ENCODE data around the gene NRXN3.

DNA sequence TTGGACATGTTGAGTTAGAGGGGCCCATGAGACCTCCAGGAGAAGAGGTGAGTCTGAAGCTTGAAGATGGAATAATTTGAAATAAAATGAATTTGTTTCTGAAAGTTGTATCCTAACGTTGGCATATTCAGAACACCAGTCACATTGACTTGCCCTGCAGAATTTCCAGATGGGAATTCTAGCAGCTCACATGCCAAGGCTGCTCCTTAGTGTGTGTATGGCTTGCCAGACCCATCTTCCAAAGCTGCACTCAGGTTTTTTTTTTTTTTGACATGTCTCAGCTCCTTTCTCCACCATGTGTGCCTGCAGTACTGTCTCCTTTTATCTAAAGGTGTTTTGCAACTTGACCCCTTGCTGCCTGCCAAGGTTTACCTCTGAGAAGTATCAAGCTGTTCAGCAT is 261.9 kb downstream of the NRXN3 start:
- TF ChIP-seq POLR2A (IDR thresholded peaks at IDR 0.05; ENCODE audit: low read depth, low read length): no peak
- TF ChIP-seq, protein P1, sequence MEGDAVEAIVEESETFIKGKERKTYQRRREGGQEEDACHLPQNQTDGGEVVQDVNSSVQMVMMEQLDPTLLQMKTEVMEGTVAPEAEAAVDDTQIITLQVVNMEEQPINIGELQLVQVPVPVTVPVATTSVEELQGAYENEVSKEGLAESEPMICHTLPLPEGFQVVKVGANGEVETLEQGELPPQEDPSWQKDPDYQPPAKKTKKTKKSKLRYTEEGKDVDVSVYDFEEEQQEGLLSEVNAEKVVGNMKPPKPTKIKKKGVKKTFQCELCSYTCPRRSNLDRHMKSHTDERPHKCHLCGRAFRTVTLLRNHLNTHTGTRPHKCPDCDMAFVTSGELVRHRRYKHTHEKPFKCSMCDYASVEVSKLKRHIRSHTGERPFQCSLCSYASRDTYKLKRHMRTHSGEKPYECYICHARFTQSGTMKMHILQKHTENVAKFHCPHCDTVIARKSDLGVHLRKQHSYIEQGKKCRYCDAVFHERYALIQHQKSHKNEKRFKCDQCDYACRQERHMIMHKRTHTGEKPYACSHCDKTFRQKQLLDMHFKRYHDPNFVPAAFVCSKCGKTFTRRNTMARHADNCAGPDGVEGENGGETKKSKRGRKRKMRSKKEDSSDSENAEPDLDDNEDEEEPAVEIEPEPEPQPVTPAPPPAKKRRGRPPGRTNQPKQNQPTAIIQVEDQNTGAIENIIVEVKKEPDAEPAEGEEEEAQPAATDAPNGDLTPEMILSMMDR (conservative IDR thresholded peaks at IDR 0.05; ENCODE audit: low read depth, low read length): no peak
- TF ChIP-seq RAD21 (IDR thresholded peaks at IDR 0.05; ENCODE audit: low read length): no peak
- TF ChIP-seq CEBPB (IDR thresholded peaks at IDR 0.05; ENCODE audit: low read depth, low read length): no peak
- no peak for TF ChIP-seq RCOR1 (IDR thresholded peaks at IDR 0.05; ENCODE audit: insufficient replicate concordance, low read length)
- TF ChIP-seq FOS (IDR thresholded peaks at IDR 0.05; ENCODE audit: low read depth, low read length): no peak
- TF ChIP-seq NFE2L2 (IDR thresholded peaks at IDR 0.05; ENCODE audit: low read depth, low read length): no peak

Data from IMR-90 (cell line).